HG02852 (cell line): ENCODE results near the gene KIRREL3.
"Not testable (repeated sequence)": the region's sequence is repeated elsewhere in the genome, so short reads cannot be mapped to it uniquely, and the experiment has no call there.

Experiments used
- ATAC-seq: cut with Tn5 transposase; IDR thresholded peaks from one replicate; pipeline ENCODE4 v1.9.1; 2021; ENCODE audit warnings: mild to moderate bottlenecking, moderate library complexity; ENCODE audit not compliant: unreplicated experiment

Gene KIRREL3

GRCh38 chr11:126959700-126960099 is 40.9 kb downstream of the KIRREL3 start:
- no peak for ATAC-seq

GRCh38 chr11:126956635-126957034 is 43.9 kb downstream of the KIRREL3 start:
- no peak for ATAC-seq

GRCh38 chr11:126952533-126952932 is 48.0 kb downstream of the KIRREL3 start:
- not testable (repeated sequence) for ATAC-seq

- no peak for ATAC-seq
These were observed 49.1 kb downstream of the KIRREL3 start for GRCh38 chr11:126951465-126951864.

- no peak for ATAC-seq
These were observed 51.3 kb downstream of the KIRREL3 start for GRCh38 chr11:126949066-126949891.

- no peak for ATAC-seq
These were observed 52.0 kb downstream of the KIRREL3 start for GRCh38 chr11:126948563-126948962.

- ATAC-seq, result no peak
These were observed 55.3 kb downstream of the KIRREL3 start for GRCh38 chr11:126945319-126945718.

- ATAC-seq, result no peak
These were observed 57.3 kb downstream of the KIRREL3 start for GRCh38 chr11:126943316-126943715.

GRCh38 chr11:126942146-126942545 is 58.4 kb downstream of the KIRREL3 start:
- ATAC-seq, result no peak

GRCh38 chr11:126939552-126939951 is 61.0 kb downstream of the KIRREL3 start:
- ATAC-seq, result no peak

- no peak for ATAC-seq
These were observed 61.9 kb downstream of the KIRREL3 start for GRCh38 chr11:126938718-126939117.

- ATAC-seq, result no peak
These were observed 70.3 kb downstream of the KIRREL3 start for GRCh38 chr11:126930091-126930841.

GRCh38 chr11:126929179-126930061 is 71.2 kb downstream of the KIRREL3 start:
- ATAC-seq, result no peak

GRCh38 chr11:126927623-126928022 is 72.9 kb downstream of the KIRREL3 start:
- ATAC-seq, result no peak

- no peak for ATAC-seq
These were observed 74.2 kb downstream of the KIRREL3 start for GRCh38 chr11:126926376-126926791.

GRCh38 chr11:126925321-126926093 is 75.1 kb downstream of the KIRREL3 start:
- no peak for ATAC-seq

- ATAC-seq, result no peak
These were observed 76.1 kb downstream of the KIRREL3 start for GRCh38 chr11:126924376-126925040.

- no peak for ATAC-seq
These were observed 79.7 kb downstream of the KIRREL3 start for GRCh38 chr11:126920833-126921232.

GRCh38 chr11:126919147-126919823 is 81.3 kb downstream of the KIRREL3 start:
- peak; percentile 31 for ATAC-seq
